Measurements from ENCODE around the gene CAND2. TPM values are rescaled to one million over a fixed set of nuclear protein-coding genes. Genes with fewer than 3 reads are reported as not detected.

Gene CAND2
- total RNA-seq, 3 donors from 2014 or later = 1.8 to 5.6 (median 4.7) TPM

GRCh38 chr3:12756175-12756574 lies 40.3 kb upstream of the CAND2 start:
- no peak for DNase-seq (ENCODE audit: low spot score in 2 of 2)
- H3K4me3 ChIP-seq = no peak overlapping the region
- TF ChIP-seq POLR2AphosphoS5 (IDR thresholded peaks at IDR 0.05) = no peak
- TF ChIP-seq POLR2A (IDR thresholded peaks at IDR 0.05) = no peak
- TF ChIP-seq CTCF (IDR thresholded peaks at IDR 0.05) = no peak
- H3K9me3 ChIP-seq = no peaks in the 10 kb centered on the region
- no peaks in the 10 kb centered on the region for H3K36me3 ChIP-seq
- intact Hi-C loops (cut with DNase I; ENCODE audit: low total_unique reads) = no loop called here
- no peaks in the 10 kb centered on the region for H3K27me3 ChIP-seq
- H3K4me1 ChIP-seq = no peaks in the 10 kb centered on the region
- H3K27ac ChIP-seq = no peak overlapping the region

- Histone ChIP-seq H3K9me3 (no peaks in the 10 kb centered on the region), H3K27ac (no peak overlapping the region), H3K36me3 (no peaks in the 10 kb centered on the region), H3K27me3 (no peaks in the 10 kb centered on the region), H3K4me3 (no peak overlapping the region), H3K4me1 (no peaks in the 10 kb centered on the region)
- DNase-seq (ENCODE audit: low spot score in 2 of 2) = no peak
- intact Hi-C loops (cut with DNase I; ENCODE audit: low total_unique reads) = no loop called here
- TF ChIP-seq CTCF (IDR thresholded peaks at IDR 0.05) = no peak
- no peak for TF ChIP-seq POLR2A (IDR thresholded peaks at IDR 0.05)
- TF ChIP-seq POLR2AphosphoS5 (IDR thresholded peaks at IDR 0.05) = no peak
Observed at GRCh38 chr3:12756635-12757034, 39.8 kb upstream of the CAND2 start.

DNA sequence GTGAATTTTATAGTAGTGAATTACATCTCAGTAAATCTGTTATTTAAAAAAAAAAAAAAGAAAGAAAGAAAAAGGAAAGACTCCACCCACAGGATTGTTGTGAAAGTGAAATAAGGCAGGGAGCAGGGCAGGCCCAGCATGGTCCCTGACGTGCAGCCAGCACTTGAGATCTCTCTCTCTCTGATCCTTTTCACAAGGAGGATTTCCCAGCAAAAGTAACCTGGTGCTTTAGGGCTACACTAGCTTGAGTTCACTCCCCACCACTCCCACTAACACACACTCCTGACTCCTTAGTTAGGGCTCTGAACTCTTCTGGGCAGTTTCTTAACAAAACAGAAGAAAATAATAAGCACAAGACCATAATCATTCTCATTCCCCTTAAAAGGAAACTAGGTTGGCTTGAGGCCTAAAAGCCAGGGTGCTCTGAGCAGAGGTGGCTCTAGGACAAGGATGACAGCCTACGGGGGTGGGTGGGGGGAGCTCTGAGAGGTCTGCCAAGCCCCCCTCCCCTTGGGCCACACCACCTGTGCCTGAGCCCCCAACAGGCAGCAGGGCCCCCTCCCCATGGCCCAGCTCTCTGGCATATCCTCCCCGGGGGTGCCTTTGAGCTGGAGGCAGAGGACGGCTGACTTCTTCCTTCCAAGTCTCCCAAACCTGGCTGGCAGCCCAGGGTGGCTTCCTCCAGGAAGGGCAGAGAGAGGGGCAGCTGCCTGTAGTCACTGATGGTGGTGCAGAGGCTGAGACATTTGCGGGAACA lies 38.3 kb upstream of the CAND2 start:
- Histone ChIP-seq H3K4me1 (no peaks in the 10 kb centered on the region), H3K4me3 (peak overlapping the region in 1 of 3 donors; percentile 38), H3K36me3 (no peaks in the 10 kb centered on the region), H3K27ac (peak overlapping the region; percentile 86 to 91), H3K27me3 (no peaks in the 10 kb centered on the region), H3K9me3 (no peaks in the 10 kb centered on the region)
- DNase-seq (ENCODE audit: low spot score in 2 of 2) = peak in 1 of 2 donors; percentile 36
- intact Hi-C loops (cut with DNase I; ENCODE audit: low total_unique reads) = no loop called here
- TF ChIP-seq CTCF (IDR thresholded peaks at IDR 0.05) = no peak
- TF ChIP-seq POLR2AphosphoS5 (IDR thresholded peaks at IDR 0.05) = no peak
- TF ChIP-seq POLR2A (IDR thresholded peaks at IDR 0.05) = no peak

GRCh38 chr3:12759097-12759679 lies 37.3 kb upstream of the CAND2 start, which contains the start of gene TMEM40:
TSS of gene TMEM40 (minus strand) at chr3:12759259. CDS start at chr3:12749832, 9,427 bp downstream.
- Histone ChIP-seq H3K36me3 (no peaks in the 10 kb centered on the region), H3K9me3 (no peaks in the 10 kb centered on the region), H3K4me3 (peak within 1 kb of the TSS in 1 of 3 donors; percentile 38), H3K27ac (peak within 1 kb of the TSS; percentile 86 to 91), H3K4me1 (no peaks in the 10 kb centered on the region), H3K27me3 (no peaks in the 10 kb centered on the region)
- intact Hi-C loops (cut with DNase I; ENCODE audit: low total_unique reads) = no loop called here
- DNase-seq (ENCODE audit: low spot score in 2 of 2) = peak in 1 of 2 donors; percentile 87
- no peak for TF ChIP-seq POLR2A (IDR thresholded peaks at IDR 0.05)
- peak in 2 of 3 donors; percentile 28 to 32 for TF ChIP-seq POLR2AphosphoS5 (IDR thresholded peaks at IDR 0.05)

GRCh38 chr3:12759693-12760565 lies 36.6 kb upstream of the CAND2 start:
- no peak for TF ChIP-seq POLR2A (IDR thresholded peaks at IDR 0.05)
- TF ChIP-seq CTCF (IDR thresholded peaks at IDR 0.05) = no peak
- no peak for TF ChIP-seq POLR2AphosphoS5 (IDR thresholded peaks at IDR 0.05)
- Histone ChIP-seq H3K9me3 (no peaks in the 10 kb centered on the region), H3K4me3 (no peak overlapping the region), H3K36me3 (no peaks in the 10 kb centered on the region), H3K27ac (peak overlapping the region; percentile 86 to 91), H3K4me1 (no peaks in the 10 kb centered on the region), H3K27me3 (no peaks in the 10 kb centered on the region)
- intact Hi-C loops (cut with DNase I; ENCODE audit: low total_unique reads) = no loop called here
- DNase-seq (ENCODE audit: low spot score in 2 of 2) = no peak

Measured in breast epithelium (tissue), 4 donors.